ENCODE measurements around the gene GPANK1.

GRCh38 chr6:31702405-31702818 lies 37.6 kb upstream of the GPANK1 start:
- TF ChIP-seq CTCF (IDR thresholded peaks at IDR 0.05; ENCODE audit: insufficient read depth, low read length), result no peak
- TF ChIP-seq POLR2AphosphoS5 (IDR thresholded peaks at IDR 0.05; ENCODE audit: low read depth), result no peak
- TF ChIP-seq SPI1 (IDR thresholded peaks at IDR 0.05; ENCODE audit: borderline replicate concordance, low read depth), result no peak

Data from HL-60 (cell line).